Keratinocyte (primary cell): ENCODE results near the gene NGFR. TPM values are rescaled to one million over a fixed set of nuclear protein-coding genes. Genes with fewer than 3 reads are reported as not detected.

Experiments used
- DNase-seq: peaks from one replicate; pipeline ENCODE4 v3.0.0-alpha.2; 2011; ENCODE audit warnings: low read depth, missing footprints, low spot score
- FAIRE-seq: peaks from 2 replicates; lab custom pipeline; 2011; peaks lifted over from hg19 to GRCh38; lab: Jason Lieb, UNC
- H2AFZ ChIP-seq: 2 replicates; pipeline ENCODE4 v1.6.0; 2012; ENCODE audit warnings: low read length, control low read depth, inconsistent platforms; ENCODE audit not compliant: control insufficient read depth
- H3K27ac ChIP-seq: 2 replicates; pipeline ENCODE4 v1.5.1; 2011; ENCODE audit warnings: low read length; ENCODE audit not compliant: control insufficient read depth, insufficient read depth
- H3K27me3 ChIP-seq: 3 replicates; pipeline ENCODE4 v1.6.0; 2011; ENCODE audit warnings: low read length; ENCODE audit not compliant: control insufficient read depth, insufficient read depth; ENCODE audit errors: extremely low read depth
- H3K36me3 ChIP-seq, 2 experiments: 2 replicates in 1 of 2; 3 replicates in 1 of 2; pipeline ENCODE4 v1.5.1; 2011; ENCODE audit warnings: low read length in 2 of 2, mild to moderate bottlenecking in 1 of 2; ENCODE audit not compliant: control insufficient read depth in 2 of 2, insufficient read depth in 2 of 2; ENCODE audit errors: extremely low read depth in 1 of 2
- H3K4me1 ChIP-seq: 3 replicates; pipeline ENCODE4 v1.5.1; 2011; ENCODE audit warnings: low read length; ENCODE audit not compliant: control insufficient read depth, insufficient read depth; ENCODE audit errors: extremely low read depth
- H3K4me2 ChIP-seq: 3 replicates; pipeline ENCODE4 v1.6.0; 2011; ENCODE audit warnings: low read depth, low read length; ENCODE audit not compliant: control insufficient read depth, insufficient read depth; ENCODE audit errors: extremely low read depth
- H3K4me3 ChIP-seq, 3 experiments: fragments of 200-600 bp in 1 of 3; sonication (generic) in 1 of 3; 2 replicates in 2 of 3; 3 replicates in 1 of 3; pipeline ENCODE4 v1.5.1; 2011 to 2016; ENCODE audit warnings: low read length in 3 of 3, mild to moderate bottlenecking in 3 of 3, control low read depth in 2 of 3, inconsistent platforms in 1 of 3, low read depth in 1 of 3, mixed read lengths in 1 of 3, mixed run types in 1 of 3, moderate library complexity in 1 of 3; ENCODE audit not compliant: control insufficient read depth in 2 of 3, insufficient read depth in 2 of 3; ENCODE audit errors: extremely low read depth in 1 of 3
- H3K79me2 ChIP-seq: 2 replicates; pipeline ENCODE4 v1.6.0; 2012; ENCODE audit warnings: low read length; ENCODE audit not compliant: control insufficient read depth, insufficient read depth
- H3K9ac ChIP-seq: 3 replicates; pipeline ENCODE4 v1.6.0; 2011; ENCODE audit warnings: low read length; ENCODE audit not compliant: control insufficient read depth, insufficient read depth; ENCODE audit errors: extremely low read depth
- H3K9me1 ChIP-seq: 3 replicates; pipeline ENCODE4 v1.6.0; 2011; ENCODE audit warnings: low read length; ENCODE audit not compliant: control insufficient read depth, insufficient read depth; ENCODE audit errors: extremely low read depth
- H3K9me3 ChIP-seq: 2 replicates; pipeline ENCODE4 v1.5.1; 2012; ENCODE audit warnings: low read depth, low read length; ENCODE audit not compliant: control insufficient read depth
- H4K20me1 ChIP-seq: 3 replicates; pipeline ENCODE4 v1.6.0; 2011; ENCODE audit warnings: low read length; ENCODE audit not compliant: control insufficient read depth, insufficient read depth; ENCODE audit errors: extremely low read depth
- EZH2 ChIP-seq: IDR thresholded peaks from one replicate; pipeline ENCODE4 v1.6.1; 2012; ENCODE audit warnings: inconsistent platforms, mild to moderate bottlenecking, low read length, moderate library complexity
- dilution Hi-C: fragments of 300-500 bp; cut with MboI; formaldehyde crosslinking; loops from one replicate; pipeline ENCODE4 v1.7.0; 2020; ENCODE audit warnings: low sequenced_read_pairs; ENCODE audit not compliant: extremely low pct_ligation_motif_present
- polyA plus RNA-seq, 5 experiments: library from polyadenylated mRNA; depleted of rRNA in 3 of 5; stranded (reverse) in 3 of 5; stranded (forward) in 1 of 5; unstranded in 1 of 5; fragments of >200 nt; gene quantifications; 1 replicate in 1 of 5; 2 replicates in 3 of 5; 3 replicates in 1 of 5; pipeline versions ENCODE4 v1.2.1 to v1.2.3, GENCODE V29; 2011 to 2012; ENCODE audit warnings: missing spikeins in 2 of 5, low read depth in 1 of 5, low replicate concordance in 1 of 5
- TF ChIP-seq, protein P1 (sequence below), 3 experiments: IDR thresholded peaks in 1 of 3; conservative IDR thresholded peaks in 1 of 3; optimal IDR thresholded peaks in 1 of 3; 2 replicates in 2 of 3; 3 replicates in 1 of 3; pipeline versions ENCODE3 to v1.5.1; 2011; ENCODE audit warnings: low read length in 3 of 3, mild to moderate bottlenecking in 3 of 3, moderate library complexity in 2 of 3, control low read depth in 1 of 3, inconsistent platforms in 1 of 3; ENCODE audit not compliant: insufficient read depth in 2 of 3; ENCODE audit errors: extremely low read depth in 1 of 3

The NGFR gene
- polyA plus RNA-seq, 1 donor (not counting 4 experiments of a cell fraction or from before 2014, with no cell fraction given): 1.7 TPM

DNA sequence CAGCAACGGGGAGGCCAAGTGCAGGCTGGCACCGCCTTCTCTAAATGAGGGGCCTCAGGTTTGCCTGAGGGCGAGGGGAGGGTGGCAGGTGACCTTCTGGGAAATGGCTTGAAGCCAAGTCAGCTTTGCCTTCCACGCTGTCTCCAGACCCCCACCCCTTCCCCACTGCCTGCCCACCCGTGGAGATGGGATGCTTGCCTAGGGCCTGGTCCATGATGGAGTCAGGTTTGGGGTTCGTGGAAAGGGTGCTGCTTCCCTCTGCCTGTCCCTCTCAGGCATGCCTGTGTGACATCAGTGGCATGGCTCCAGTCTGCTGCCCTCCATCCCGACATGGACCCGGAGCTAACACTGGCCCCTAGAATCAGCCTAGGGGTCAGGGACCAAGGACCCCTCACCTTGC, 18.5 kb downstream of the NGFR start:
- Histone ChIP-seq H3K36me3 (no peaks in the 10 kb centered on the region), H3K27me3 (no peaks in the 10 kb centered on the region), H3K9me3 (no peaks in the 10 kb centered on the region), H3K9ac (no peak overlapping the region), H3K4me1 (peaks cover 32% of the 10 kb centered on the region), H3K27ac (no peak overlapping the region), H4K20me1 (no peaks in the 10 kb centered on the region), H2AFZ (no peak overlapping the region), H3K9me1 (no peaks in the 10 kb centered on the region), H3K79me2 (no peaks in the 10 kb centered on the region), H3K4me3 (no peak overlapping the region), H3K4me2 (no peak overlapping the region)
- no peak for DNase-seq
- dilution Hi-C loops: no loop called here
- TF ChIP-seq, protein P1, sequence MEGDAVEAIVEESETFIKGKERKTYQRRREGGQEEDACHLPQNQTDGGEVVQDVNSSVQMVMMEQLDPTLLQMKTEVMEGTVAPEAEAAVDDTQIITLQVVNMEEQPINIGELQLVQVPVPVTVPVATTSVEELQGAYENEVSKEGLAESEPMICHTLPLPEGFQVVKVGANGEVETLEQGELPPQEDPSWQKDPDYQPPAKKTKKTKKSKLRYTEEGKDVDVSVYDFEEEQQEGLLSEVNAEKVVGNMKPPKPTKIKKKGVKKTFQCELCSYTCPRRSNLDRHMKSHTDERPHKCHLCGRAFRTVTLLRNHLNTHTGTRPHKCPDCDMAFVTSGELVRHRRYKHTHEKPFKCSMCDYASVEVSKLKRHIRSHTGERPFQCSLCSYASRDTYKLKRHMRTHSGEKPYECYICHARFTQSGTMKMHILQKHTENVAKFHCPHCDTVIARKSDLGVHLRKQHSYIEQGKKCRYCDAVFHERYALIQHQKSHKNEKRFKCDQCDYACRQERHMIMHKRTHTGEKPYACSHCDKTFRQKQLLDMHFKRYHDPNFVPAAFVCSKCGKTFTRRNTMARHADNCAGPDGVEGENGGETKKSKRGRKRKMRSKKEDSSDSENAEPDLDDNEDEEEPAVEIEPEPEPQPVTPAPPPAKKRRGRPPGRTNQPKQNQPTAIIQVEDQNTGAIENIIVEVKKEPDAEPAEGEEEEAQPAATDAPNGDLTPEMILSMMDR (optimal IDR thresholded peaks at IDR 0.05 in 1 of 3, IDR thresholded peaks at IDR 0.05 in 1 of 3, conservative IDR thresholded peaks at IDR 0.05 in 1 of 3; ENCODE audit: extremely low read depth in 1 of 3, insufficient read depth in 2 of 3, low read length in 3 of 3): no peak
- TF ChIP-seq EZH2: no peak
- FAIRE-seq: no peak

DNA sequence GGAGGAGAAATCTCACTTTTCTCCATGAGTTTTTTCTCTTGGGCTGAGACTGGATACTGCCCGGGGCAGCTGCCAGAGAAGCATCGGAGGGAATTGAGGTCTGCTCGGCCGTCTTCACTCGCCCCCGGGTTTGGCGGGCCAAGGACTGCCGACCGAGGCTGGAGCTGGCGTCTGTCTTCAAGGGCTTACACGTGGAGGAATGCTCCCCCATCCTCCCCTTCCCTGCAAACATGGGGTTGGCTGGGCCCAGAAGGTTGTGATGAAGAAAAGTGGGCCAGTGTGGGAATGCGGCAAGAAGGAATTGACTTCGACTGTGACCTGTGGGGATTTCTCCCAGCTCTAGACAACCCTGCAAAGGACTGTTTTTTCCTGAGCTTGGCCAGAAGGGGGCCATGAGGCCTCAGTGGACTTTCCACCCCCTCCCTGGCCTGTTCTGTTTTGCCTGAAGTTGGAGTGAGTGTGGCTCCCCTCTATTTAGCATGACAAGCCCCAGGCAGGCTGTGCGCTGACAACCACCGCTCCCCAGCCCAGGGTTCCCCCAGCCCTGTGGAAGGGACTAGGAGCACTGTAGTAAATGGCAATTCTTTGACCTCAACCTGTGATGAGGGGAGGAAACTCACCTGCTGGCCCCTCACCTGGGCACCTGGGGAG, 19.1 kb downstream of the NGFR start:
- no peak for DNase-seq
- Histone ChIP-seq H3K36me3 (no peaks in the 10 kb centered on the region), H3K4me2 (no peak overlapping the region), H3K27me3 (no peaks in the 10 kb centered on the region), H2AFZ (no peak overlapping the region), H3K4me1 (peaks cover 27% of the 10 kb centered on the region), H3K79me2 (no peaks in the 10 kb centered on the region), H3K9ac (no peak overlapping the region), H4K20me1 (no peaks in the 10 kb centered on the region), H3K4me3 (no peak overlapping the region), H3K27ac (no peak overlapping the region), H3K9me3 (no peaks in the 10 kb centered on the region), H3K9me1 (no peaks in the 10 kb centered on the region)
- dilution Hi-C loops: no loop called here
- TF ChIP-seq, protein P1 (optimal IDR thresholded peaks at IDR 0.05 in 1 of 3, IDR thresholded peaks at IDR 0.05 in 1 of 3, conservative IDR thresholded peaks at IDR 0.05 in 1 of 3; ENCODE audit: extremely low read depth in 1 of 3, insufficient read depth in 2 of 3, low read length in 3 of 3): peak in 2 of 3 experiments; percentile 23 to 47
- no peak for TF ChIP-seq EZH2
- FAIRE-seq: no peak
